Vagina (tissue), 2 donors: Measurements from ENCODE around the gene WDR45. TPM values are rescaled to one million over a fixed set of nuclear protein-coding genes. Genes with fewer than 3 reads are reported as not detected.

Source experiments
- DNase-seq, 2 donors: peaks; one replicate each; pipeline ENCODE4 v3.0.0-alpha.2; 2017; ENCODE audit errors: extremely low spot score in 2 of 2
- H3K27ac ChIP-seq: fragments of 200-600 bp; sonication (generic); one replicate; pipeline ENCODE4 v1.5.1; 2019
- H3K27me3 ChIP-seq: fragments of 200-600 bp; sonication (generic); one replicate; pipeline ENCODE4 v1.5.1; 2019
- H3K36me3 ChIP-seq, 2 donors: fragments of 200-600 bp; sonication (generic); one replicate each; pipeline ENCODE4 v1.5.1; 2017 to 2019
- H3K4me1 ChIP-seq: fragments of 200-600 bp; sonication (generic); one replicate; pipeline ENCODE4 v1.5.1; 2019
- H3K4me3 ChIP-seq, 2 donors: fragments of 200-600 bp; sonication (generic); 1 replicate in 1 of 2; 2 replicates in 1 of 2; pipeline ENCODE4 v1.5.1; 2016 to 2019
- H3K9me3 ChIP-seq: fragments of 200-600 bp; sonication (generic); one replicate; pipeline ENCODE4 v1.5.1; 2019
- POLR2A ChIP-seq, 2 donors: fragments of 450-650 bp; IDR thresholded peaks; one replicate each; pipeline ENCODE4 v1.6.1; 2017; ENCODE audit warnings: antibody characterized with exemption in 2 of 2, mild to moderate bottlenecking in 2 of 2, moderate library complexity in 2 of 2
- POLR2AphosphoS5 ChIP-seq, 2 donors: sonication (generic); formaldehyde crosslinking; IDR thresholded peaks; one replicate each; pipeline ENCODE4 v1.9.0; 2017; ENCODE audit warnings: antibody characterized with exemption in 2 of 2, mild to moderate bottlenecking in 2 of 2, low read depth in 1 of 2; ENCODE audit not compliant: insufficient read depth in 1 of 2
- intact Hi-C: fragments of 100-400 bp; cut with DNase I; formaldehyde crosslinking; loops from one replicate; pipeline ENCODE4 v1.15.1; 2023
- total RNA-seq: library from RNA; depleted of rRNA; stranded (reverse); fragments of >200 nt; gene quantifications from one replicate; pipeline ENCODE4 v1.2.3, GENCODE V29; 2016
- TF ChIP-seq, protein P1 (sequence below), 3 experiments: fragments of 450-650 bp in 2 of 3; fragments of 200-600 bp in 1 of 3; sonication (generic) in 1 of 3; IDR thresholded peaks; one replicate each; pipeline ENCODE4 v1.5.1; 2017 to 2019; ENCODE audit warnings: antibody characterized with exemption in 3 of 3, mild to moderate bottlenecking in 2 of 3, moderate library complexity in 2 of 3

The WDR45 gene
- total RNA-seq, 1 donor from 2014 or later = 72.7 TPM

DNA sequence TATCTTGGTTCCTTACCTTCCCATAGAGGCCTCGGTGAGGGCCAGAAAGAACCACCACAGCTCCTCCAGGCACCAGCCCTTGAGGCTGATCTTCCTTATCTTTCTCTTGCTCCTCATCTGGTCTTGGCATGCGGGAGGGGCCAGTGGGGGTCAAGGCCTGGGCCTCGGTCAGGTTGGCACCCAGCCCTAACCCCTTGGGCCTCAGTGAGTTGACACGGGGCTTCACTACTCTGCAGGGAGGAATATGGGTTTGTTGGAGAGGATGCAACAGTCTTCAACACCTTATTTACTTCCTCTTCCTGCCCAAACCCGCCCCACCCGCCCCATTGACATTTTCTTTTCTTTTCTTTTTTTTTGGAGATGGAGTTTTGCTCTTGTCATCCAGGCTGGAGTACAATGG lies 37.9 kb upstream of the WDR45 start:
- H3K4me3 ChIP-seq = no peak overlapping the region
- no peaks in the 10 kb centered on the region for H3K9me3 ChIP-seq
- peaks cover 0 to 32% of the 10 kb centered on the region in 2 donors for H3K36me3 ChIP-seq
- no peak overlapping the region for H3K27ac ChIP-seq
- DNase-seq = no peak
- no peaks in the 10 kb centered on the region for H3K27me3 ChIP-seq
- peaks cover 6% of the 10 kb centered on the region for H3K4me1 ChIP-seq
- no peak for TF ChIP-seq POLR2AphosphoS5 (IDR thresholded peaks at IDR 0.05; ENCODE audit: insufficient read depth in 1 of 2, low read depth in 1 of 2)
- TF ChIP-seq, protein P1, sequence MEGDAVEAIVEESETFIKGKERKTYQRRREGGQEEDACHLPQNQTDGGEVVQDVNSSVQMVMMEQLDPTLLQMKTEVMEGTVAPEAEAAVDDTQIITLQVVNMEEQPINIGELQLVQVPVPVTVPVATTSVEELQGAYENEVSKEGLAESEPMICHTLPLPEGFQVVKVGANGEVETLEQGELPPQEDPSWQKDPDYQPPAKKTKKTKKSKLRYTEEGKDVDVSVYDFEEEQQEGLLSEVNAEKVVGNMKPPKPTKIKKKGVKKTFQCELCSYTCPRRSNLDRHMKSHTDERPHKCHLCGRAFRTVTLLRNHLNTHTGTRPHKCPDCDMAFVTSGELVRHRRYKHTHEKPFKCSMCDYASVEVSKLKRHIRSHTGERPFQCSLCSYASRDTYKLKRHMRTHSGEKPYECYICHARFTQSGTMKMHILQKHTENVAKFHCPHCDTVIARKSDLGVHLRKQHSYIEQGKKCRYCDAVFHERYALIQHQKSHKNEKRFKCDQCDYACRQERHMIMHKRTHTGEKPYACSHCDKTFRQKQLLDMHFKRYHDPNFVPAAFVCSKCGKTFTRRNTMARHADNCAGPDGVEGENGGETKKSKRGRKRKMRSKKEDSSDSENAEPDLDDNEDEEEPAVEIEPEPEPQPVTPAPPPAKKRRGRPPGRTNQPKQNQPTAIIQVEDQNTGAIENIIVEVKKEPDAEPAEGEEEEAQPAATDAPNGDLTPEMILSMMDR (IDR thresholded peaks at IDR 0.05) = no peak
- TF ChIP-seq POLR2A (IDR thresholded peaks at IDR 0.05) = no peak
- intact Hi-C loops = no loop called here

GRCh38 chrX:49116716-49117115 lies 37.0 kb upstream of the WDR45 start:
- no peaks in the 10 kb centered on the region for H3K4me1 ChIP-seq
- H3K27ac ChIP-seq = no peak overlapping the region
- no peak overlapping the region for H3K4me3 ChIP-seq
- H3K27me3 ChIP-seq = no peaks in the 10 kb centered on the region
- intact Hi-C loops = no loop called here
- H3K9me3 ChIP-seq = no peaks in the 10 kb centered on the region
- TF ChIP-seq POLR2AphosphoS5 (IDR thresholded peaks at IDR 0.05; ENCODE audit: insufficient read depth in 1 of 2, low read depth in 1 of 2) = no peak
- no peak for TF ChIP-seq POLR2A (IDR thresholded peaks at IDR 0.05)
- TF ChIP-seq, protein P1 (IDR thresholded peaks at IDR 0.05) = no peak
- H3K36me3 ChIP-seq = peaks cover 0 to 32% of the 10 kb centered on the region in 2 donors
- DNase-seq = no peak

DNA sequence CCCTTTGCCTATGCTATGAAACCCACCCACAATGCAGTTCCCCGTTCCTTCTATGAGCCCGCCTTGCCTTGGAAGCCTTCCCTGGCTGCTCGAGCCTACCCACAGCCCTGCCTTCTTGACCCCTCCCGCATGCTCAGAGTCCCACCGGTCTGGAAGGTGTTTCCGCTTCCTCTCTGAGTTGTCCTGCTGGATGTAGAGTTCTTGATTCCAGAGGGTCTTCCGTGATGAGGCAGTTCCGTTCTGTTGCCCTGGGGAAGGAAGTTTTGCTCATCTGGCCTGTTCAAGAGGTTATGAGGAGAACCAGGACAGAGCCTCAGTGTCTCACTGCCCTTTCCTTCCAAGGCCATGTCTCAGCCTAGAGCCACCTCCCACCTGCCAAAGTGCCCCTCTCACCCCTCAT lies 36.4 kb upstream of the WDR45 start:
- TF ChIP-seq POLR2A (IDR thresholded peaks at IDR 0.05) (no peak), POLR2AphosphoS5 (IDR thresholded peaks at IDR 0.05; ENCODE audit: insufficient read depth in 1 of 2, low read depth in 1 of 2) (no peak)
- TF ChIP-seq, protein P1 (IDR thresholded peaks at IDR 0.05) = no peak
- H3K27me3 ChIP-seq = no peaks in the 10 kb centered on the region
- no peak overlapping the region for H3K27ac ChIP-seq
- H3K36me3 ChIP-seq = peaks cover 0 to 30% of the 10 kb centered on the region in 2 donors
- no peak for DNase-seq
- H3K4me1 ChIP-seq = no peaks in the 10 kb centered on the region
- no peaks in the 10 kb centered on the region for H3K9me3 ChIP-seq
- intact Hi-C loops = no loop called here
- no peak overlapping the region for H3K4me3 ChIP-seq

- Histone ChIP-seq H3K4me1 (no peaks in the 10 kb centered on the region), H3K4me3 (no peak overlapping the region), H3K36me3 (peaks cover 0 to 17% of the 10 kb centered on the region in 2 donors), H3K27ac (no peak overlapping the region), H3K9me3 (no peaks in the 10 kb centered on the region), H3K27me3 (no peaks in the 10 kb centered on the region)
- TF ChIP-seq POLR2AphosphoS5 (IDR thresholded peaks at IDR 0.05; ENCODE audit: insufficient read depth in 1 of 2, low read depth in 1 of 2) = no peak
- TF ChIP-seq POLR2A (IDR thresholded peaks at IDR 0.05) = no peak
- TF ChIP-seq, protein P1 (IDR thresholded peaks at IDR 0.05) = no peak
- no peak for DNase-seq
- intact Hi-C loops = no loop called here
Observed at GRCh38 chrX:49111791-49112190, 32.1 kb upstream of the WDR45 start.

DNA sequence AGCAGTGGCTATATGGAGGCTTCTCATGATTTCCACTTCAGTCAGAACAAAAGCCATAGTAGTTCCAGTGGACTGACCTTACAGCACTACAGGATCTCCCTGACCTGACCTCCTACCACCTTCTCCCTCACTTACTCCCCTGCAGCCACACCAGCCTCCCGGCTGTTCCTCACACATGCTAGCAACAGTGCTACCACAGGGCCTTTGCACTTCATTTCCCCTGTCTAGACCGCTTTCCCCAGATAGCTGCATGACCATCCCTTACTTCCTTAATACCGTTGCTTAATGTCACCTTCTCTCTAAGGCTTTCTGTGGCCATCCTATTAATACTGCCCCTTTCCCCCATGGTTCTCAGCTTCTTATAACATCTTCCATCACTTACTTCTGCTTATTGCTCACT lies 30.7 kb upstream of the WDR45 start:
- Histone ChIP-seq H3K27ac (no peak overlapping the region), H3K36me3 (peaks cover 0 to 7% of the 10 kb centered on the region in 2 donors), H3K9me3 (no peaks in the 10 kb centered on the region), H3K27me3 (no peaks in the 10 kb centered on the region), H3K4me3 (no peak overlapping the region), H3K4me1 (no peaks in the 10 kb centered on the region)
- TF ChIP-seq, protein P1 (IDR thresholded peaks at IDR 0.05) = no peak
- TF ChIP-seq POLR2AphosphoS5 (IDR thresholded peaks at IDR 0.05; ENCODE audit: insufficient read depth in 1 of 2, low read depth in 1 of 2) (no peak), POLR2A (IDR thresholded peaks at IDR 0.05) (no peak)
- intact Hi-C loops = no loop called here
- DNase-seq = no peak
